ENCODE results near the gene TBC1D2B.

The TBC1D2B gene

GRCh38 chr15:78054966-78055365 lies 22.5 kb downstream of the TBC1D2B start:
- no peak for DNase-seq (ENCODE audit: low spot score)

- no peak for DNase-seq (ENCODE audit: low spot score)
Measured at GRCh38 chr15:78054518-78054917, 23.0 kb downstream of the TBC1D2B start.

- DNase-seq (ENCODE audit: low spot score), result no peak
Measured at GRCh38 chr15:78052545-78052944, 25.0 kb downstream of the TBC1D2B start.

GRCh38 chr15:78052001-78052401 lies 25.5 kb downstream of the TBC1D2B start:
- no peak for DNase-seq (ENCODE audit: low spot score)

GRCh38 chr15:78051596-78051995 lies 25.9 kb downstream of the TBC1D2B start:
- DNase-seq (ENCODE audit: low spot score), result no peak

- no peak for DNase-seq (ENCODE audit: low spot score)
Measured at GRCh38 chr15:78050826-78051225, 26.7 kb downstream of the TBC1D2B start.

GRCh38 chr15:78050441-78050809 lies 27.1 kb downstream of the TBC1D2B start:
- no peak for DNase-seq (ENCODE audit: low spot score)

- DNase-seq (ENCODE audit: low spot score), result no peak
Measured at GRCh38 chr15:78049691-78050440, 27.6 kb downstream of the TBC1D2B start.

GRCh38 chr15:78048628-78048920 lies 28.9 kb downstream of the TBC1D2B start:
- DNase-seq (ENCODE audit: low spot score), result no peak

GRCh38 chr15:78047761-78048627 lies 29.5 kb downstream of the TBC1D2B start:
- no peak for DNase-seq (ENCODE audit: low spot score)

- no peak for DNase-seq (ENCODE audit: low spot score)
Measured at GRCh38 chr15:78046796-78047341, 30.6 kb downstream of the TBC1D2B start.

GRCh38 chr15:78045189-78045588 lies 32.3 kb downstream of the TBC1D2B start:
- DNase-seq (ENCODE audit: low spot score), result no peak

GRCh38 chr15:78044407-78045155 lies 32.9 kb downstream of the TBC1D2B start:
- DNase-seq (ENCODE audit: low spot score), result no peak

GRCh38 chr15:78041946-78042345 lies 35.6 kb downstream of the TBC1D2B start:
- DNase-seq (ENCODE audit: low spot score), result no peak

GRCh38 chr15:78040653-78041244 lies 36.8 kb downstream of the TBC1D2B start:
- no peak for DNase-seq (ENCODE audit: low spot score)

GRCh38 chr15:78038585-78039247 lies 38.8 kb downstream of the TBC1D2B start:
- no peak for DNase-seq (ENCODE audit: low spot score)

GRCh38 chr15:78037779-78038305 lies 39.7 kb downstream of the TBC1D2B start:
- no peak for DNase-seq (ENCODE audit: low spot score)

GRCh38 chr15:78037328-78037727 lies 40.2 kb downstream of the TBC1D2B start:
- no peak for DNase-seq (ENCODE audit: low spot score)

- no peak for DNase-seq (ENCODE audit: low spot score)
Measured at GRCh38 chr15:78035861-78036476, 41.5 kb downstream of the TBC1D2B start.

- DNase-seq (ENCODE audit: low spot score), result no peak
Measured at GRCh38 chr15:78035321-78035751, 42.2 kb downstream of the TBC1D2B start.

All from RKO (cell line).